GM06990 (cell line): Measurements from ENCODE around the gene MARK4.

ENCODE experiments used
- DNase-seq: peaks from one replicate; pipeline ENCODE4 v3.0.0-alpha.2; 2011; ENCODE audit not compliant: insufficient read length; ENCODE audit errors: extremely low read depth
- H3K27me3 ChIP-seq: replicated peaks from 2 replicates; pipeline ENCODE4 v1.6.0; 2011; ENCODE audit warnings: low read length; ENCODE audit not compliant: control insufficient read depth, insufficient read depth
- H3K36me3 ChIP-seq: 2 replicates; pipeline ENCODE4 v1.5.1; 2011; ENCODE audit warnings: low read length; ENCODE audit not compliant: control insufficient read depth, insufficient read depth
- H3K4me3 ChIP-seq: replicated peaks from 2 replicates; pipeline ENCODE4 v1.5.1; 2011; ENCODE audit warnings: low read depth, mild to moderate bottlenecking, control low read depth, low read length
- TF ChIP-seq, protein P1 (sequence below): IDR thresholded peaks from 2 replicates; pipeline ENCODE4 v1.5.1; 2011; ENCODE audit warnings: low read length, control low read depth, mild to moderate bottlenecking, inconsistent platforms; ENCODE audit not compliant: insufficient read depth, poor library complexity, severe bottlenecking

Gene MARK4

GRCh38 chr19:45250832-45251451 is at the start of gene MARK4:
Gene MARK4 (plus strand): TSS chr19:45251271. CDS start chr19:45251589, 318 bp downstream.
- peak; percentile 80 for DNase-seq
- TF ChIP-seq, protein P1, sequence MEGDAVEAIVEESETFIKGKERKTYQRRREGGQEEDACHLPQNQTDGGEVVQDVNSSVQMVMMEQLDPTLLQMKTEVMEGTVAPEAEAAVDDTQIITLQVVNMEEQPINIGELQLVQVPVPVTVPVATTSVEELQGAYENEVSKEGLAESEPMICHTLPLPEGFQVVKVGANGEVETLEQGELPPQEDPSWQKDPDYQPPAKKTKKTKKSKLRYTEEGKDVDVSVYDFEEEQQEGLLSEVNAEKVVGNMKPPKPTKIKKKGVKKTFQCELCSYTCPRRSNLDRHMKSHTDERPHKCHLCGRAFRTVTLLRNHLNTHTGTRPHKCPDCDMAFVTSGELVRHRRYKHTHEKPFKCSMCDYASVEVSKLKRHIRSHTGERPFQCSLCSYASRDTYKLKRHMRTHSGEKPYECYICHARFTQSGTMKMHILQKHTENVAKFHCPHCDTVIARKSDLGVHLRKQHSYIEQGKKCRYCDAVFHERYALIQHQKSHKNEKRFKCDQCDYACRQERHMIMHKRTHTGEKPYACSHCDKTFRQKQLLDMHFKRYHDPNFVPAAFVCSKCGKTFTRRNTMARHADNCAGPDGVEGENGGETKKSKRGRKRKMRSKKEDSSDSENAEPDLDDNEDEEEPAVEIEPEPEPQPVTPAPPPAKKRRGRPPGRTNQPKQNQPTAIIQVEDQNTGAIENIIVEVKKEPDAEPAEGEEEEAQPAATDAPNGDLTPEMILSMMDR = no peak
- Histone ChIP-seq H3K36me3 (no peaks in the 10 kb centered on the region; the same call in 1 of the 2 replicates), H3K4me3 (peak within 1 kb of the TSS; percentile 80), H3K27me3 (no peaks in the 10 kb centered on the region)

GRCh38 chr19:45202637-45203036 is 48.4 kb upstream of the MARK4 start:
- H3K36me3 ChIP-seq = no peaks in the 10 kb centered on the region
- TF ChIP-seq, protein P1 = no peak
- H3K27me3 ChIP-seq = no peaks in the 10 kb centered on the region
- H3K4me3 ChIP-seq = no peak overlapping the region
- no peak for DNase-seq

DNA sequence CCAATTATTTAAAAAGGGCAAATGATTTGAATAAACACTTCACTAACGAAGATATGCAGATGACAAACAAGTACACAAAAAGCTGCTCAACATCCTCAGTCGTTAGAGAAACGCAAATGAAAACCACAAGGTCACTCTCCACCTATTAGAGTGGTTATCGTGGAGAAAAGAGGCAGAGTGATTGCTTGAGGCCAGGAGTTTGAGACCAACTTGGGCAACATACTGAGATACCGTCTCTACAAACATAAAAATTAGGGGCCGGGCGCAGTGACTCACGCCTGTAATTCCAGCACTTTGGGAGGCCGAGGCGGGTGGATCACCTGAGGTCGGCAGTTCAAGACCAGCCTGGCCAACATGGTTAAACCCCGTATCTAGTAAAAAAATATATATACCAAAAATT is 45.3 kb upstream of the MARK4 start:
- Histone ChIP-seq H3K36me3 (no peaks in the 10 kb centered on the region), H3K27me3 (no peaks in the 10 kb centered on the region), H3K4me3 (no peak overlapping the region)
- DNase-seq = no peak
- TF ChIP-seq, protein P1 = no peak

DNA sequence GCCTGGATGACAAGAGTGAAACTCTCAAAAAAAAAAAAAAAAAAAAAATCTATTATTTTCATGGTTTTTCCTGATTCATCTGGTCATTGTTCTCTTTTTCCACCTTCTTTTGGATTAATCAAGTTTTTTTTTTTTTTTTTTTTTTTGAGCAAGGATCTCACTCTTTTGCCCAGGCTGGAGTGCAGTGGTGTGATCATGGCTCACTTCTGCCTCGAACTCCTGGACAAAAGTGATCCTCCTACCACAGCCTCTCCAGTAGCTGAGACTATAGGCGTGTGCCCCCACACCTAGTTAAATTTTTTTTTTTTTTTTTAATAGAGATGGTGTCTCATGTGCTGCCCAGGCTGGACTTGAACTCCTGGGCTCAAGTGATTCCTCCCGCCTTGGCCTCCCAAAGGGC is 44.7 kb upstream of the MARK4 start:
- DNase-seq = no peak
- H3K36me3 ChIP-seq = no peaks in the 10 kb centered on the region
- no peaks in the 10 kb centered on the region for H3K27me3 ChIP-seq
- TF ChIP-seq, protein P1 = no peak
- H3K4me3 ChIP-seq = no peak overlapping the region

- no peak for DNase-seq
- Histone ChIP-seq H3K27me3 (no peaks in the 10 kb centered on the region; the same call in 1 of the 2 replicates), H3K4me3 (no peak overlapping the region), H3K36me3 (no peaks in the 10 kb centered on the region)
- TF ChIP-seq, protein P1 = no peak
Measured at GRCh38 chr19:45211751-45212381, 39.2 kb upstream of the MARK4 start.
